Measurements from ENCODE around the gene GPR176. TPM values are rescaled to one million over a fixed set of nuclear protein-coding genes. Genes with fewer than 3 reads are reported as not detected.

GPR176 gene
- total RNA-seq, 2 experiments from 2014 or later, result 0.57 TPM; not detected in 1

- intact Hi-C loops (cut with micrococcal nuclease; ENCODE audit: unreplicated experiment), result no loop called here
- Histone ChIP-seq H3K4me1 (ENCODE audit: insufficient read depth, low read length, poor library complexity, severe bottlenecking) (no peaks in the 10 kb centered on the region), H3K9me2 (ENCODE audit: insufficient read depth, low read length) (no peaks in the 10 kb centered on the region), H3K4me3 (ENCODE audit: low read depth, low read length, poor library complexity, severe bottlenecking) (no peak overlapping the region), H3K79me2 (ENCODE audit: insufficient read depth, low read depth, low read length) (no peaks in the 10 kb centered on the region), H3K4me2 (ENCODE audit: low read length) (no peak overlapping the region), H3K36me3 (ENCODE audit: insufficient read depth, low read length) (no peaks in the 10 kb centered on the region), H4K20me1 (ENCODE audit: insufficient read depth, low read length) (no peaks in the 10 kb centered on the region), H2AFZ (ENCODE audit: low read length) (no peak overlapping the region), H3K27ac (ENCODE audit: low read depth, low read length, poor library complexity, severe bottlenecking) (no peak overlapping the region), H3K9me3 (ENCODE audit: low read length) (no peaks in the 10 kb centered on the region)
- TF ChIP-seq EZH2phosphoT487 (IDR thresholded peaks at IDR 0.05; ENCODE audit: borderline replicate concordance, low read depth, low read length) (no peak), CTCF (conservative IDR thresholded peaks at IDR 0.05; ENCODE audit: low read length) (peak; percentile 70)
- BruUV-seq (replicated peaks), result no TSS peak
- peak; percentile 38 for DNase-seq (ENCODE audit: low spot score)
- CTCF ChIA-PET (ENCODE audit: unreplicated experiment), result no interaction called here
- POLR2A ChIA-PET, result no interaction called here
Measured at GRCh38 chr15:39801641-39802309, 118.3 kb downstream of the GPR176 start.

- H3K36me3 ChIP-seq (ENCODE audit: insufficient read depth, low read length), result no peaks in the 10 kb centered on the region
- H4K20me1 ChIP-seq (ENCODE audit: insufficient read depth, low read length), result no peaks in the 10 kb centered on the region
- CTCF ChIA-PET (ENCODE audit: unreplicated experiment), result interaction anchor here (0.6 kb wide), 1 partner anchor 362 kb away, joined by 3 read pairs; no protein-coding TSS in a partner anchor
- no peak overlapping the region for H3K4me2 ChIP-seq (ENCODE audit: low read length)
- no peaks in the 10 kb centered on the region for H3K79me2 ChIP-seq (ENCODE audit: insufficient read depth, low read depth, low read length)
- no peak overlapping the region for H2AFZ ChIP-seq (ENCODE audit: low read length)
- no peak for DNase-seq (ENCODE audit: low spot score)
- no peak overlapping the region for H3K4me3 ChIP-seq (ENCODE audit: low read depth, low read length, poor library complexity, severe bottlenecking)
- TF ChIP-seq EZH2phosphoT487 (IDR thresholded peaks at IDR 0.05; ENCODE audit: borderline replicate concordance, low read depth, low read length), result no peak
- TF ChIP-seq CTCF (conservative IDR thresholded peaks at IDR 0.05; ENCODE audit: low read length), result no peak
- no peaks in the 10 kb centered on the region for H3K9me3 ChIP-seq (ENCODE audit: low read length)
- H3K27ac ChIP-seq (ENCODE audit: low read depth, low read length, poor library complexity, severe bottlenecking), result no peak overlapping the region
- POLR2A ChIA-PET, result interaction anchor here (0.6 to 1.3 kb wide), 4 partner anchors 10 to 160 kb away, joined by 3 to 8 read pairs (median 5); no protein-coding TSS in a partner anchor
- no TSS peak for BruUV-seq (replicated peaks)
- no peaks in the 10 kb centered on the region for H3K9me2 ChIP-seq (ENCODE audit: insufficient read depth, low read length)
- intact Hi-C loops (cut with micrococcal nuclease; ENCODE audit: unreplicated experiment), result no loop called here
- H3K4me1 ChIP-seq (ENCODE audit: insufficient read depth, low read length, poor library complexity, severe bottlenecking), result no peaks in the 10 kb centered on the region
Measured at GRCh38 chr15:39799552-39800011, 120.5 kb downstream of the GPR176 start.

GRCh38 chr15:39798382-39798781 lies 121.7 kb downstream of the GPR176 start:
- no peaks in the 10 kb centered on the region for H3K9me2 ChIP-seq (ENCODE audit: insufficient read depth, low read length)
- CTCF ChIA-PET (ENCODE audit: unreplicated experiment), result no interaction called here
- TF ChIP-seq EZH2phosphoT487 (IDR thresholded peaks at IDR 0.05; ENCODE audit: borderline replicate concordance, low read depth, low read length) (no peak), CTCF (conservative IDR thresholded peaks at IDR 0.05; ENCODE audit: low read length) (no peak)
- DNase-seq (ENCODE audit: low spot score), result no peak
- no peaks in the 10 kb centered on the region for H3K9me3 ChIP-seq (ENCODE audit: low read length)
- no peak overlapping the region for H3K4me2 ChIP-seq (ENCODE audit: low read length)
- H3K4me3 ChIP-seq (ENCODE audit: low read depth, low read length, poor library complexity, severe bottlenecking), result no peak overlapping the region
- H4K20me1 ChIP-seq (ENCODE audit: insufficient read depth, low read length), result no peaks in the 10 kb centered on the region
- no peaks in the 10 kb centered on the region for H3K79me2 ChIP-seq (ENCODE audit: insufficient read depth, low read depth, low read length)
- no TSS peak for BruUV-seq (replicated peaks)
- no peak overlapping the region for H3K27ac ChIP-seq (ENCODE audit: low read depth, low read length, poor library complexity, severe bottlenecking)
- no peak overlapping the region for H2AFZ ChIP-seq (ENCODE audit: low read length)
- no peaks in the 10 kb centered on the region for H3K36me3 ChIP-seq (ENCODE audit: insufficient read depth, low read length)
- H3K4me1 ChIP-seq (ENCODE audit: insufficient read depth, low read length, poor library complexity, severe bottlenecking), result no peaks in the 10 kb centered on the region
- POLR2A ChIA-PET, result interaction anchor here (0.5 to 1.3 kb wide), 5 partner anchors 25 to 439 kb away, joined by 3 to 6 read pairs (median 4); no protein-coding TSS in a partner anchor
- intact Hi-C loops (cut with micrococcal nuclease; ENCODE audit: unreplicated experiment), result no loop called here

Measured in OCI-LY7 (cell line).